Ascending aorta (tissue), 2 donors: ENCODE data around the gene SNRPA1. TPM values are rescaled to one million over a fixed set of nuclear protein-coding genes. Genes with fewer than 3 reads are reported as not detected.

Experiments used
- DNase-seq, 2 donors: peaks; one replicate each; pipeline ENCODE4 v3.0.0-alpha.2; 2019; ENCODE audit warnings: low spot score in 2 of 2
- H3K27ac ChIP-seq, 2 donors: fragments of 200-600 bp; sonication (generic); one replicate each; pipeline ENCODE4 v1.5.1; 2016 to 2017; ENCODE audit warnings: mild to moderate bottlenecking in 1 of 2
- H3K27me3 ChIP-seq: fragments of 200-600 bp; sonication (generic); one replicate; pipeline ENCODE4 v1.5.1; 2017
- H3K36me3 ChIP-seq, 2 donors: fragments of 200-600 bp; sonication (generic); one replicate each; pipeline ENCODE4 v1.5.1; 2016
- H3K4me1 ChIP-seq, 2 donors: fragments of 200-600 bp; sonication (generic); one replicate each; pipeline ENCODE4 v1.5.1; 2016 to 2017; ENCODE audit warnings: mild to moderate bottlenecking in 1 of 2
- H3K4me3 ChIP-seq, 2 donors: fragments of 200-600 bp; sonication (generic); one replicate each; pipeline ENCODE4 v1.5.1; 2016 to 2017; ENCODE audit warnings: mild to moderate bottlenecking in 1 of 2
- H3K9me3 ChIP-seq, 2 donors: fragments of 200-600 bp; sonication (generic); one replicate each; pipeline ENCODE4 v1.5.1; 2016
- intact Hi-C: fragments of 100-400 bp; cut with DNase I; formaldehyde crosslinking; loops from one replicate; pipeline ENCODE4 v1.15.1; 2023
- total RNA-seq: library from RNA; depleted of rRNA; stranded (reverse); fragments of >200 nt; gene quantifications from one replicate; pipeline ENCODE4 v1.1.0, GENCODE V29; 2016
- TF ChIP-seq, protein P1 (sequence below), 3 experiments: fragments of 200-600 bp in 2 of 3; fragments of 450-650 bp in 1 of 3; sonication (generic) in 2 of 3; IDR thresholded peaks; one replicate each; pipeline ENCODE4 v1.5.1; 2016 to 2019; ENCODE audit warnings: antibody characterized with exemption in 3 of 3, mild to moderate bottlenecking in 1 of 3, moderate library complexity in 1 of 3

Gene SNRPA1
- total RNA-seq, 1 donor from 2014 or later: 17.8 TPM

DNA sequence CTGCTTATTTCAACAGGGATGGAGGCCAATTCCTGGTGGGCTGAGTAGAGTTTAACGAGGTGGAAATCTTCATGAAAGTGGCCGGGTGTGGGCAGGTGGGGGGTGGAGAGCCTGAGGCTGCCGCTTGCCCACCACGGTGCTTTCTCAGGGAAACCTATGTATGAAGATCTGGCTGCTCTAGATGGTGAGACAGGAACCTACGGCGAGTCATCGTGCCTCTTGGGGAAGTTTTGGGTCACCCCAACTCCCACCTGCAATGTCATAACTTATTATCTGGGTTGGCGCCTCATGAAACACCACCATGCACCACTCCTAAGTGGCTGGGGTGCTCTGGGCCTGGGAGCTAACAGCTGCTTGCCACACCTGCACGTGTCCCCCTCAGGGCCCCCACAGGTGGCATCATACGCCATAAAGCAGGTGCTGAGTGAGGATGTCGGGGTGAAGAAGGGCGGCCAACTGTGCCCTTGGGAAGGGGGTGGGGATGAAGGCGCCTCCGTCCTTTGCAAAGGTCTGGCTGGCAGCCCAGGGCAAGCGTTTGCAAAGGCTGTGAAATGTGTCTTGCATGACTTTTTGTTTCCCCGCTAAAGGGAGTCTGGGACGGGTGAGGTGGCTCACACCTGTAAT, 27.9 kb upstream of the SNRPA1 start:
- peak in 1 of 2 donors; percentile 39 for DNase-seq
- Histone ChIP-seq H3K4me3 (no peak overlapping the region), H3K27me3 (no peaks in the 10 kb centered on the region), H3K9me3 (no peaks in the 10 kb centered on the region), H3K4me1 (no peaks in the 10 kb centered on the region), H3K36me3 (no peaks in the 10 kb centered on the region), H3K27ac (no peak overlapping the region)
- TF ChIP-seq, protein P1, sequence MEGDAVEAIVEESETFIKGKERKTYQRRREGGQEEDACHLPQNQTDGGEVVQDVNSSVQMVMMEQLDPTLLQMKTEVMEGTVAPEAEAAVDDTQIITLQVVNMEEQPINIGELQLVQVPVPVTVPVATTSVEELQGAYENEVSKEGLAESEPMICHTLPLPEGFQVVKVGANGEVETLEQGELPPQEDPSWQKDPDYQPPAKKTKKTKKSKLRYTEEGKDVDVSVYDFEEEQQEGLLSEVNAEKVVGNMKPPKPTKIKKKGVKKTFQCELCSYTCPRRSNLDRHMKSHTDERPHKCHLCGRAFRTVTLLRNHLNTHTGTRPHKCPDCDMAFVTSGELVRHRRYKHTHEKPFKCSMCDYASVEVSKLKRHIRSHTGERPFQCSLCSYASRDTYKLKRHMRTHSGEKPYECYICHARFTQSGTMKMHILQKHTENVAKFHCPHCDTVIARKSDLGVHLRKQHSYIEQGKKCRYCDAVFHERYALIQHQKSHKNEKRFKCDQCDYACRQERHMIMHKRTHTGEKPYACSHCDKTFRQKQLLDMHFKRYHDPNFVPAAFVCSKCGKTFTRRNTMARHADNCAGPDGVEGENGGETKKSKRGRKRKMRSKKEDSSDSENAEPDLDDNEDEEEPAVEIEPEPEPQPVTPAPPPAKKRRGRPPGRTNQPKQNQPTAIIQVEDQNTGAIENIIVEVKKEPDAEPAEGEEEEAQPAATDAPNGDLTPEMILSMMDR (IDR thresholded peaks at IDR 0.05): no peak
- intact Hi-C loops: no loop called here

DNA sequence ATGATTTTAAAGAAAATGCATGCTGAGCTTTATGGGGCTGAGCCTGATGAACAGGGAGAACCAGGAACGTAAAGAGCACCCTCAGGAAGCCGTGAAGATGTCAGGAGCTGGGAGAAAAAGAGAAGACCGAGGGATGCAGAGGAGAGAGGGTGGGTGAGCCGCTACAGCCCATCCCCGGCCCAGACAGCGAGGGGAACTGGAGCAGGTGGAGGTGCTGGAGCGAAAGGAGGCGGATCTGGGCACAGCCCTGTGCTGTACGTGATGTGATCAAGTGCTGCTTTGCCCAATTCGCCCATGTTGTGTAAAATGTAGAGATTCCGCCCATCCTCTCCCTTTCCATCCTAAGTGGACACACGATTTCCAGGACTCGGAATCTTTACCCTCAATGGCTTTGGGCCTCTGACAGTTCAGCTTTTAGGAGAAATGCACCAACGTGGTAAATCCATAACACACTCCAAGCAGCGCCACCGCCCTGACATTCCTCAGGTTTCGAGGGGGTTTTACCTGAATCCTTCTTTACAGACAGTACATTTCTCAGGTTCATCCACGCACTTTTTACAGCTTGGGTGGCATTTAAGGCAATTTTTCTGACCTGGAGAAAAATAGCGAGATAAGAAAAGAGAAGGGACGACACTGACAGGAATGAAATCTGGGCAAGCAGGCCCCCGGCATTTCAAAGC, 27.1 kb upstream of the SNRPA1 start:
- no peak overlapping the region for H3K27ac ChIP-seq
- no peak overlapping the region for H3K4me3 ChIP-seq
- DNase-seq: peak in 1 of 2 donors; percentile 39
- no peaks in the 10 kb centered on the region for H3K27me3 ChIP-seq
- no peaks in the 10 kb centered on the region for H3K36me3 ChIP-seq
- H3K4me1 ChIP-seq: no peaks in the 10 kb centered on the region
- TF ChIP-seq, protein P1 (IDR thresholded peaks at IDR 0.05): no peak
- intact Hi-C loops: no loop called here
- no peaks in the 10 kb centered on the region for H3K9me3 ChIP-seq

DNA sequence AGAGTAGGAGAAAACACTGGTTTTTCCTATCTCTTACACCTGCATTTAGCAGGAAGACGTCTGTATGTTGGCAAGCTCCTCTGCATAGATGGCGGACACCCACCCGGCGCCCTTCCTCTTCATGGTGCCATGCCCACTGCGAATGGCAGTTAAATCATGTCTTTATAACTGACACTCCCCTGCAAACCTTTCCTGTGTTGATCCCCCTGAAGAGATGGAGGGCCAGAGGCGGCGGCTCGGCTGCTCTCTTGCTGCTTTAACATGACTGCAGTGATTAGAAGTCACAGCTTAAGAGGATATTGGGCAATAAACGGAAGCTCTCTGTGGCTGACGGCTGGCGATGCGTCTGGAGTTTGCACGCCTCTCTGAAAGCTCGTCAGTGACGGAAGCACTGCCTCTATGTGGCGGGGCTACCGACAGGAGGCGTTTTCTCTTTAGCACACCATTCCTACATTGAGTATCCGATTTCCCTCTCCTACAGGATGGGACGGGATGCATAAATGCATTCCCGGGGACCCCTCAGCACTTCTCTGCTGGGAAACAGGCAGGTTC, 25.5 kb upstream of the SNRPA1 start:
- Histone ChIP-seq H3K27ac (no peak overlapping the region), H3K4me3 (no peak overlapping the region), H3K27me3 (no peaks in the 10 kb centered on the region), H3K36me3 (no peaks in the 10 kb centered on the region), H3K4me1 (no peaks in the 10 kb centered on the region), H3K9me3 (no peaks in the 10 kb centered on the region)
- intact Hi-C loops: no loop called here
- TF ChIP-seq, protein P1 (IDR thresholded peaks at IDR 0.05): peak in 1 of 3 experiments; percentile 23
- peak in 1 of 2 donors; percentile 73 for DNase-seq

- intact Hi-C loops: no loop called here
- no peaks in the 10 kb centered on the region for H3K36me3 ChIP-seq
- no peaks in the 10 kb centered on the region for H3K9me3 ChIP-seq
- H3K27ac ChIP-seq: no peak overlapping the region
- no peaks in the 10 kb centered on the region for H3K4me1 ChIP-seq
- no peak overlapping the region for H3K4me3 ChIP-seq
- no peaks in the 10 kb centered on the region for H3K27me3 ChIP-seq
- TF ChIP-seq, protein P1 (IDR thresholded peaks at IDR 0.05): no peak
- peak in 1 of 2 donors; percentile 27 for DNase-seq
Measured at GRCh38 chr15:101318839-101319238, 23.8 kb upstream of the SNRPA1 start.

GRCh38 chr15:101318147-101318819, 23.2 kb upstream of the SNRPA1 start:
- Histone ChIP-seq H3K9me3 (no peaks in the 10 kb centered on the region), H3K27ac (no peak overlapping the region), H3K27me3 (no peaks in the 10 kb centered on the region), H3K4me1 (no peaks in the 10 kb centered on the region), H3K4me3 (no peak overlapping the region), H3K36me3 (no peaks in the 10 kb centered on the region)
- peak in 1 of 2 donors; percentile 44 for DNase-seq
- TF ChIP-seq, protein P1 (IDR thresholded peaks at IDR 0.05): no peak
- intact Hi-C loops: no loop called here
